VCaP (cell line): Measurements from ENCODE around the gene PIEZO1.
A peak's percentile ranks its signal among the peaks of the same experiment; 100 is the strongest.

Experiments used
- H3K27ac ChIP-seq: fragments of 450-650 bp; 2 replicates; pipeline ENCODE4 v1.5.1; 2017
- TF ChIP-seq, protein P1 (sequence below): fragments of 450-650 bp; conservative IDR thresholded peaks from 2 replicates; pipeline ENCODE4 v1.5.1; 2017; ENCODE audit warnings: mild to moderate bottlenecking, moderate library complexity

PIEZO1 gene

DNA sequence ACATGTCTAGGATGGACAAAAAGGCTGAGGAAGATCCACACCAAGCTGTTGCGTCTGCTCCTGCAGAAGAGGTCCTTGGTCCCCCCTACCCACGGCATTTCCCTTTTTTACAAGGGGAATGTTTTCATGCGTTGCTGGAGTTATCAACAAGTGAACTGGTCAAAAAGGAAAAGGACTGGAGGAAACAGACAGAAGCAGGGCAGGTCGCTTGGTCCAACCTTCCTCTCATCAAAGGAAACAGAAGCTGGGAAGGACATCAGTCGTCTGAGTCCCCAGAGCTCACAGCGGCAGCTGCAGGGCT, 26.1 kb downstream of the PIEZO1 start:
- peak overlapping the region; percentile 82 for H3K27ac ChIP-seq
- TF ChIP-seq, protein P1, sequence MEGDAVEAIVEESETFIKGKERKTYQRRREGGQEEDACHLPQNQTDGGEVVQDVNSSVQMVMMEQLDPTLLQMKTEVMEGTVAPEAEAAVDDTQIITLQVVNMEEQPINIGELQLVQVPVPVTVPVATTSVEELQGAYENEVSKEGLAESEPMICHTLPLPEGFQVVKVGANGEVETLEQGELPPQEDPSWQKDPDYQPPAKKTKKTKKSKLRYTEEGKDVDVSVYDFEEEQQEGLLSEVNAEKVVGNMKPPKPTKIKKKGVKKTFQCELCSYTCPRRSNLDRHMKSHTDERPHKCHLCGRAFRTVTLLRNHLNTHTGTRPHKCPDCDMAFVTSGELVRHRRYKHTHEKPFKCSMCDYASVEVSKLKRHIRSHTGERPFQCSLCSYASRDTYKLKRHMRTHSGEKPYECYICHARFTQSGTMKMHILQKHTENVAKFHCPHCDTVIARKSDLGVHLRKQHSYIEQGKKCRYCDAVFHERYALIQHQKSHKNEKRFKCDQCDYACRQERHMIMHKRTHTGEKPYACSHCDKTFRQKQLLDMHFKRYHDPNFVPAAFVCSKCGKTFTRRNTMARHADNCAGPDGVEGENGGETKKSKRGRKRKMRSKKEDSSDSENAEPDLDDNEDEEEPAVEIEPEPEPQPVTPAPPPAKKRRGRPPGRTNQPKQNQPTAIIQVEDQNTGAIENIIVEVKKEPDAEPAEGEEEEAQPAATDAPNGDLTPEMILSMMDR = no peak

DNA sequence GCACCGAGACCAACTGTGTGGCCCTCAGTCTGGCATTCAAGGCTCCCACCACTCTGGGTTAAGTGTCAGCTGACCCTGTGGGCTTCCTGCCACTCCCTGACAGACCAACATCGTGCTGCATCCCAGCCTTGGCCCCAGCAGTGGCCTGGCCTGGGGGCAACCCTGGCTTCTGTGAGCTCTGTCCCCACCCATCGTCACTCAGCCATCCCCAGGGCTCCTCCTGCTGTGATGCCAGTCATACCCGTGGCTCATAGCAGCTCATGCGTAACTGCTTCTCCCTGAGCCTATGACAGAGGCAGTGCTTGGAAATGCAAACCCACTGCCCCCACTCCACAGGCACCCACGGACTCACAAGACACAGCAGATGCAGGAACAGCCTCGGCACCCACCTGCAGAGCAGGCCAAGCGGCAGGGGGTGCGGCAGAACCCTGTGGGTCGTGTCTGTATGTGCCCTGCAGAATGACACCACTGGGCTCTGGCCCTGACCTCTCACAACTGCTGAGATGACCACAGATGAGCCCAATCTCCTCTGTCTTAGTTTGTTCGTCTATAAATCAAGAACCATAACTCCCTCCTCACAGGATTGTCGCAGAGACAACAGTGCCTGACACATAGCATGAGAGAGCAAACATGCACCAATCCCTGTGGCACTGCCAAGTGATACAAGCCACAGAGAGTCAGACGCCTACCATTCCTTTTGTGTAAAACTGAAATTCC, 26.6 kb downstream of the PIEZO1 start:
- peak overlapping the region; percentile 82 for H3K27ac ChIP-seq
- TF ChIP-seq, protein P1 = no peak

DNA sequence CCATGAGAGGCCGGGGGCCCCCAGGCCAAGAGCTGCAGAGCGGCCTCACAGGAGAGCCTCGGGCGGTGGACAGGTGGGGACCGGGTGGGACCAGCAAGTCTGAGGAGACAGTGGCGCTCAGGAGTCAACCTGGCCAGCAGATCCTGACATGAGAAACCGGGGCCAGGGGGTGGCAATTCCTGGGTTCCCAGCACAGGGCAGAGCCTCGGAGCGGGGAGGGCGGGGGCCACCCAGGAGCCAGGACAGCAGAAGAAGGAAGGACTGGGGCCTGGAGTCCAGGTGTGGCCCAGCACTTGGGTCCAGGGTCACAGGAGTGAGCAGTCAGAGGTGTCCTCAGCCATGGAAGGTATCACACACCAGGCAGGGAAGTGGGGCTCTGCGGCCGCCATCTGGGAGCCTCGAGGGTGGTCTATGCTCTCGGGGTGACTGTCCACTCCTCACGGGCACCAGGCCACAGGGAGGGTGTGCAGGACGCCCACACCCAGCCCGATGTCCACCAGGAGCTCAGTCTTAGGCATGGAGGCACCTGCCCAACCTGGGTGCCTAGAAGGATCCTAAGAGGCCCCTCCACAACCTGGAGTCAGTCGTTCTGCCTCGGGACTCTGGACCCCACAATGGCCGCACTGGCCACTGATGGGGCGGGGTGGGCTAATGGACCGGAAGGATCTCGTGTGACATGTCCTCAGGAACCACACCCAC, 29.1 kb downstream of the PIEZO1 start:
- no peak overlapping the region for H3K27ac ChIP-seq
- TF ChIP-seq, protein P1 = no peak

DNA sequence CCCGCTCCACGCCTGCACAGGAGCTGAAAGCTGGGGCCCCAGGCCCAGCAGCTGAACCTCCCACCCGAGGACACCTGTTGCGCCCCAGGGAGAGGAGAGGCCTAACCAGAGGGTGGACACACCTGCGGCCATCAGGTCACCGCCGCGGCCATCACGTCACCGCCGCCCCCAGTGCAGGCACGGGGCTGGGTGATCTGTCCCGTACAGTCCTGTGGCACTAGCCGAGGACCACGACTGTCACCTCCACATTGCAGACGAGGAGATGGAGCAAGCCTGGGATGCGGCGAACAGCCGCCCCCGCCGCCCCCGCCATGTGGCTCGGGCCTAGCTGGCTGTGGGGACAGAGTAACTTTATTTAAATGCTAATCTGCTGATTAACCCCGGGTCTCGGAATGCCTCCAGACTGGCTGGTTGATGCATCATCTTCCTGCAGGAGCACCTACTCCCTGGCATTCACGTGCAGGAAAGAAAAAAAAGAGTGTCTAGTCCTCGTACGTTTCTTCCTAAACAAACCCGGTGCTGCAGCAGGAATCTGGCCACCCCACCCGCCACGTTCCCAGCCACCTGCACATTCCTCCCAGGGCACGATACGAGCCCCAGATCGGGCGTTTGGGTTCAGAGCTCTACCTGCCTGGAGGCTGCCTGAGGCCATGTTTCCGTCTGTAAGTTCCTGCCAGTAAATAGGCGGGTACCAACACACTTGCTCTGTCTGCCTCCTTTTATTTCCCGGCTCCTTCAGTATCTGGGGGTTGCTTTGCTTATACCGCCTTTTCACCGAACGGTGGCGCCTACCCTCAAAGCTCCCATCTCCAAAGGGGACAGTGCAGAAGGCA, 29.9 kb downstream of the PIEZO1 start:
- TF ChIP-seq, protein P1 = no peak
- no peak overlapping the region for H3K27ac ChIP-seq

DNA sequence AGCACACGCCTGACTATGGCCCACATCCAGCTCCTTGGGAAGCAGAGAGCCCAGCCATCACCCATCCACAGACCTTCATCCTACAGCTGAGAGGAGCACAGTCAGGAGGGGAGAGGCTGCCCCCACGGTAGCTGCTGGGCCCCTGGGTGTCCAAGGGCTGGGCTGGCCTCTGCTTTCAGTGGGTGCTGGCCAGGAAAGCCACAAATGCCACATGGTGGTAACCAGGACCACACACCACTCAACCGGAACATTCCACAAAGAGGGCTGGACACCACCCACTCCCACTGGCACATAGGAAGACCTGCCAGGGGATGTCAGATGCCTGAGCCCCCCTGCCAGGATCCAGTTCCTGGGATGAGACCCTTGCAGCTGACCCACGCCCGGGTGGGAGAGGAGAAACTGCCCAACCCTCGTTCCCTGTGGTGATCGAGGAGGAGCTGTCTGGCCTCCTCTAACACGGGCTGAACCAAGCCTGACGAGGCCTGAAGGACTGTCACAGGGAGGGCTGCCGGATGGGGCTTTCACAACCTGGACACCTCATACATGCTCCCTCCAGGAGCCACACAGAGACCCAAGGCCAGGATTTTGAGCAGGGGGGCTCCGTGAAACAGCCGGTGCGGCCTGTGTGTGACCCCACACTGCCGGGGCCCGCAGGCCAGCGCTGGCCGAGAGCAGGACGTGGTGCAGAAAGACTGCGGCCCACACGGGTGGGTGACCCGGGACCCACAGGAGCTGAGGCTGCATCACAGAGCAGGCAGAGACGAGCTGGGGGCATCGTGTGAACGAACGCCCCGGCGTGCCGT, 30.7 kb downstream of the PIEZO1 start:
- H3K27ac ChIP-seq = no peak overlapping the region
- TF ChIP-seq, protein P1 = no peak

DNA sequence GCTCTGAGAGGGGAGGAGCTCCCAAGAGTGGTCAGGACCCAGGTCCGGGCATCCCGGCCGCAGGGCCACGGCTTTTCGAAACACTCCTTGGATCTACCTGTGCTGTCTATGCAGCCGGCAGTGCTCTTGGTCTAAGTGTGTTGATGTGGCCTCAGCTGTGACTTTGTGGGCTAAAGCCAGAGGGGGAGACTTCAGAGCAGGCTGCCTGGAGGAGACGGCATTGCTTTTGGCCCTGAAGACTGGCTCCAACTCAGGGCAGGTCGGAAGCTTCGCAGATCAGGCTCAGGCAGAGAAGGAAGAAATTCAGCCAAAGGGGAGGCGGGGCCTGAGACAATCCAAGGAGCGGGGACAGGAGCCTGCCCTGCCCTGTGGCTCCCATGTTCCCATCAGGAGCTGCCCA, 31.4 kb downstream of the PIEZO1 start:
- TF ChIP-seq, protein P1 = no peak
- no peak overlapping the region for H3K27ac ChIP-seq
